Keratinocyte (primary cell): ENCODE measurements around the gene ADAMTSL4.

Experiments
- CTCF ChIP-seq, 3 experiments: IDR thresholded peaks in 1 of 3; conservative IDR thresholded peaks in 1 of 3; optimal IDR thresholded peaks in 1 of 3; 2 replicates in 2 of 3; 3 replicates in 1 of 3; pipeline versions ENCODE3 to v1.5.1; 2011; ENCODE audit warnings: low read length in 3 of 3, mild to moderate bottlenecking in 3 of 3, moderate library complexity in 2 of 3, control low read depth in 1 of 3, inconsistent platforms in 1 of 3; ENCODE audit not compliant: insufficient read depth in 2 of 3; ENCODE audit errors: extremely low read depth in 1 of 3
- EZH2 ChIP-seq: IDR thresholded peaks from one replicate; pipeline ENCODE4 v1.6.1; 2012; ENCODE audit warnings: inconsistent platforms, mild to moderate bottlenecking, low read length, moderate library complexity

GRCh38 chr1:150567341-150567716, 18.1 kb downstream of the ADAMTSL4 start:
- TF ChIP-seq EZH2 (no peak), CTCF (optimal IDR thresholded peaks at IDR 0.05 in 1 of 3, IDR thresholded peaks at IDR 0.05 in 1 of 3, conservative IDR thresholded peaks at IDR 0.05 in 1 of 3; ENCODE audit: extremely low read depth in 1 of 3, insufficient read depth in 2 of 3, low read length in 3 of 3) (no peak)
